PFSK-1 (cell line): ENCODE measurements around the gene CD200.

ENCODE experiments used
- FOXP2 ChIP-seq: optimal IDR thresholded peaks from 2 replicates; pipeline ENCODE3; 2011; ENCODE audit warnings: borderline replicate concordance, control low read depth, inconsistent platforms; ENCODE audit not compliant: insufficient read depth; ENCODE audit errors: extremely low read length, extremely low read depth
- POLR2AphosphoS5 ChIP-seq: IDR thresholded peaks from 2 replicates; pipeline ENCODE4 v1.6.1; 2012; ENCODE audit warnings: low read depth, mild to moderate bottlenecking, control low read depth, low read length, moderate library complexity
- REST ChIP-seq, 2 experiments: IDR thresholded peaks; 2 replicates each; pipeline versions ENCODE4 v1.6.1 to v1.8.0; 2011 to 2012; ENCODE audit warnings: low read depth in 2 of 2, low read length in 2 of 2, control low read depth in 1 of 2, inconsistent platforms in 1 of 2, mild to moderate bottlenecking in 1 of 2, moderate library complexity in 1 of 2; ENCODE audit not compliant: insufficient read depth in 1 of 2
- TAF1 ChIP-seq: IDR thresholded peaks from 2 replicates; pipeline ENCODE4 v1.6.1; 2012; ENCODE audit warnings: low read length, control low read depth, borderline replicate concordance; ENCODE audit not compliant: insufficient read depth

- no peak for TF ChIP-seq REST (IDR thresholded peaks at IDR 0.05; ENCODE audit: insufficient read depth in 1 of 2, low read depth in 2 of 2, low read length in 2 of 2)
- TF ChIP-seq FOXP2 = no peak
- TF ChIP-seq POLR2AphosphoS5 = no peak
- no peak for TF ChIP-seq TAF1
These were observed 58.7 kb downstream of the CD200 start for GRCh38 chr3:112391648-112392047.
